Mesodermal cell (in vitro differentiated cells): ENCODE measurements around the gene PEX5L.
"Not testable (repeated sequence)": the region's sequence is repeated elsewhere in the genome, so short reads cannot be mapped to it uniquely, and the experiment has no call there.

Source experiments
- H3K27ac ChIP-seq: 2 replicates; pipeline ENCODE4 v1.7.0; 2013; ENCODE audit warnings: mild to moderate bottlenecking, low read depth, low read length, moderate library complexity; ENCODE audit not compliant: severe bottlenecking
- H3K36me3 ChIP-seq: 2 replicates; pipeline ENCODE4 v1.7.1; 2013; ENCODE audit warnings: mild to moderate bottlenecking, low read length, moderate library complexity; ENCODE audit not compliant: control insufficient read depth, insufficient read depth
- H3K4me1 ChIP-seq: one replicate; pipeline ENCODE4 v1.7.1; 2013; ENCODE audit warnings: mild to moderate bottlenecking, low read length; ENCODE audit not compliant: insufficient read depth, control insufficient read depth, poor library complexity, severe bottlenecking
- H3K4me3 ChIP-seq: 2 replicates; pipeline ENCODE4 v1.7.0; 2013; ENCODE audit warnings: low read length, control low read depth, mild to moderate bottlenecking; ENCODE audit not compliant: insufficient read depth, poor library complexity, severe bottlenecking; ENCODE audit errors: extremely low read depth
- H3K9me3 ChIP-seq: 2 replicates; pipeline ENCODE4 v1.7.1; 2013; ENCODE audit warnings: mild to moderate bottlenecking, low read length, moderate library complexity; ENCODE audit not compliant: control insufficient read depth
- WGBS, 2 experiments: methylation state at CpG; one replicate each; pipeline ENCODE4 v1.1.5; 2013; ENCODE audit warnings: missing lambda C conversion rate in 2 of 2; ENCODE audit not compliant: insufficient coverage in 2 of 2; 5-methylcytosine and 5-hydroxymethylcytosine counted together

PEX5L gene

GRCh38 chr3:179794355-179794754, 242.4 kb downstream of the PEX5L start:
- H3K4me3 ChIP-seq = no peak overlapping the region

GRCh38 chr3:179791793-179792192, 244.9 kb downstream of the PEX5L start:
- Histone ChIP-seq H3K27ac (no peak overlapping the region), H3K4me3 (no peak overlapping the region), H3K36me3 (no peaks in the 10 kb centered on the region), H3K9me3 (no peaks in the 10 kb centered on the region), H3K4me1 (no peaks in the 10 kb centered on the region)
- WGBS, 2 experiments = 89 to 91% methylated on average over 3 of the region's 3 CpGs

More at GRCh38 chr3:179794355-179794754, 242.4 kb downstream of the PEX5L start:
- Histone ChIP-seq H3K4me1 (no peaks in the 10 kb centered on the region), H3K36me3 (no peaks in the 10 kb centered on the region), H3K27ac (no peak overlapping the region), H3K9me3 (no peaks in the 10 kb centered on the region)
- 73 to 96% methylated on average over 4 of the region's 4 CpGs for WGBS, 2 experiments

DNA sequence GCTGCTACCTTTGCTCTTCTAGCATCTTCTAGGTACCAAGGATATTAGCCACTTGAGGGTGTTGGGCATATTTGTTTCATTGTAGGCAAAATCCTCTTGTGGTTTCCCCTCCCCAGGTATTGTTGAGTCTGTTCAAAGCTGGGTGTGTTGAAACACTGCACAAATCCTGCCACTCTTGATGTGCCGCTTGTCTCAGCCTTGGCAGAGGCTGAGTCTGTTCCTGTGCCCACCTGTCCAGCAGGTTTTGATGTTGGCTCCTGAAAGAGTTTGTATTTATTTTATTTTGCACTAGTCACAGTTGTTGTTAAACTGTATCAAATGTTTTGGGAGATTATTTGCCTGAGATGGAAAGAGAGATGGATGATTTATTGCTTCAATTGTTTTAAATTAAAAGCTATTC, 247.7 kb downstream of the PEX5L start:
- Histone ChIP-seq H3K4me1 (no peaks in the 10 kb centered on the region), H3K27ac (no peak overlapping the region), H3K36me3 (peaks cover 3% of the 10 kb centered on the region), H3K4me3 (no peak overlapping the region), H3K9me3 (no peaks in the 10 kb centered on the region)
- WGBS, 2 experiments = no CpG with 5 or more reads among the region's 1 CpG

- H3K4me1 ChIP-seq, H3K27ac ChIP-seq, H3K9me3 ChIP-seq, H3K4me3 ChIP-seq: not testable (repeated sequence)
- WGBS, 2 experiments = 70 to 73% methylated on average over 2 of the region's 5 CpGs
- peaks cover 21% of the 10 kb centered on the region for H3K36me3 ChIP-seq
Measured at GRCh38 chr3:179782841-179783240, 253.9 kb downstream of the PEX5L start.

DNA sequence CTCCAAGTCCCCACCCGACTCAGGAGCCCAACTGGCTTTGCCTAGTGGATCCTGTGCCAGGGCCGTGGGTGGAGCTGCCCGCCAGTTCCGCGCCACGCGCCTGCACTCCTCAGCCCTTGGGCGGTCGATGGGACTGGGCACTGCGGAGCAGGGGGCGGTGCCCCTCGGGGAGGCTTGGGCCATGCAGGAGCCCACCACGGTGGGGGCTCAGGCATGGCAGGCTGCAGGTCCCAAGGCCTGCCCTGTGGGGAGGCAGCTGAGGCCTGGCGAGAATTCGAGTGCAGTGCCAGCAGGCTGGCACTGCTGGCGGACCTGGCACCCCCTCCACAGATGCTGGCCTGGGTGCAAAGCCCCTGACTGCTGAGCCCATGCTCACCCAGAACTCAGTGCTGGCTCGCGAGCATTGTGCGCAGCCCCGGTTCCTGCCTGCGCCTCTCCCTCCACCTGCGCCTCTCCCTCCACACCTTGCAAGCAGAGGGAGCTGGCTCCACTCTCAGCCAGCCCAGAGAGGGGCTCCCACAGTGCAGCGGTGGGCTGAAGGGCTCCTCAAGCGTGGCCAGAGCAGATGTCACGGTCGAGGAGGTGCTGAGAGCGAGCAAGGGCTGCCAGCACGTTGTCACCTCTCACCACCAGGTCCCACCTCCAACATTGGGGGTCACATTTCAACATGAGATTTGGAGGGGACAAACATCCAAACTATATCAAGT, 261.2 kb downstream of the PEX5L start:
- Histone ChIP-seq H3K36me3 (peaks cover 34% of the 10 kb centered on the region), H3K9me3 (no peaks in the 10 kb centered on the region), H3K4me1 (no peaks in the 10 kb centered on the region), H3K4me3 (no peak overlapping the region), H3K27ac (no peak overlapping the region)
- WGBS, 2 experiments = 92 to 95% methylated on average over 16 to 23 of the region's 28 CpGs

GRCh38 chr3:179772297-179772696, 264.4 kb downstream of the PEX5L start:
- H3K4me3 ChIP-seq = no peak overlapping the region
- no peak overlapping the region for H3K27ac ChIP-seq
- H3K36me3 ChIP-seq = peaks cover 34% of the 10 kb centered on the region
- whole genome bisulfite sequencing, 2 experiments = 45 to 47% methylated on average over 4 to 5 of the region's 5 CpGs
- no peaks in the 10 kb centered on the region for H3K9me3 ChIP-seq
- H3K4me1 ChIP-seq = no peaks in the 10 kb centered on the region

- Histone ChIP-seq H3K4me3 (no peak overlapping the region), H3K36me3 (peaks cover 37% of the 10 kb centered on the region), H3K4me1 (no peaks in the 10 kb centered on the region), H3K27ac (no peak overlapping the region), H3K9me3 (no peaks in the 10 kb centered on the region)
- 100% methylated on average over 3 of the region's 4 CpGs; no CpG with 5 or more reads in 1 of the 2 experiments for WGBS, 2 experiments
Measured at GRCh38 chr3:179771797-179772196, 264.9 kb downstream of the PEX5L start.

DNA sequence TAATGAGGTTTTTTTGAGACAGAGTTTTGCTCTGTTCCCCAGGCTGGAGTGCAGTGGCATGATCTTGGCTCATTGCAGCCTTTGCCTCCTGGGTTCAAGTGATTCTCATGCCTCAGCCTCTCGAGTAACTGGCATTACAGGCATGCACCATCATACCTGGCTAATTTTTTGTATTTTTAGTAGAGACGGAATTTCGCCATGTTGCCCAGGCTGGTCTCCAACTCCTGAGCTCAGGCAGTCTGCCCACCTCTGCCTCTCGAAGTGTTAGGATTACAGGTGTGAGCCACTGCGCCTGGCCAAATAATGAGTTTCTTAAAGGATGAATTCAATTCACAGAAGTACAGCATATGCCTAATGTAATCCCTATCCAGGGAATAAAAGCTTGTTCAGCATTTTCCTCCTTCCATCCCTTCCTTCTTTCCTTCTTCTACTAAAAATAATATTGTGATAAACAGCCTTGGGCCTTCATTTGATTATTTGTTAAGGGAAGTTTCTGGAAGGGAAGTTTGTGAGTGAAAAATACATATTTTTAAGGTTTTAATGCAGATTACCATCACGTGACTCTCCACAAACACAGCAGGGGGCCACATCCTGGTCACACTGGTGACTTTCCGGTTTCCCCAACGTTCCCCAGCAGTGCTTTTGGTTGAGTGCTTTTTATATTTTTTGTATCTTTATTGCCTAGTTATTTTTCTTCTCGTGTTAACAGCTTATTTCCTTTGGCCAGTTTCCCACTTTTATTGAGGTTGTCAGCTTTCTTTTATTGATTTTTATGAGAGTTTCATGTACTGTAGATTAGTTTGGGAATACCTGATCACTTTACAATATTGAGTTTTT, 267.1 kb downstream of the PEX5L start:
- Histone ChIP-seq H3K4me1 (no peaks in the 10 kb centered on the region), H3K9me3 (no peaks in the 10 kb centered on the region), H3K36me3 (peaks cover 42% of the 10 kb centered on the region), H3K27ac (no peak overlapping the region), H3K4me3 (no peak overlapping the region)
- 89 to 92% methylated on average over 4 to 6 of the region's 9 CpGs for WGBS, 2 experiments

DNA sequence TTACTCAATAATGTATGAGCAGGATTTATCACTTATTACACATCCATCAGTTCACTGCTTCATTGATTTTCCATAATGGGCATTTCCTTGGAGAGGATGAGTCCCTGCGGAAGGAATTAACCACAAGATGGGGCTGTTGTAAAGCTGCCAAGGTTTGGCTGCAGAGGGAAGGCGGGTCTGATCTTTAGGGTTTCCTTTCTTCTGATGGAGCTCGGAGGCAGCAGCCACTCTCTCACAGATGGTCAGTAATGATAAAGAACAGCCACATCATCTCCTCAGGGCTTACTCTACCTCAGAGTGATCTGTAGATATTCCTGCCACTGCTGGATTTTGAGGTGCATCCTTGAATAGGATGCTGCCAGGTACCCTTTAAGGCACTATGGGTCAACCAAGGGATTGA, 268.7 kb downstream of the PEX5L start:
- Histone ChIP-seq H3K4me3 (no peak overlapping the region), H3K4me1 (no peaks in the 10 kb centered on the region), H3K9me3 (no peaks in the 10 kb centered on the region), H3K27ac (no peak overlapping the region), H3K36me3 (peaks cover 35% of the 10 kb centered on the region)
- 72% methylated on average over 2 of the region's 3 CpGs; no CpG with 5 or more reads in 1 of the 2 experiments for WGBS, 2 experiments

GRCh38 chr3:179766416-179767133, 270.2 kb downstream of the PEX5L start:
- WGBS, 2 experiments = 93 to 100% methylated on average over 1 to 4 of the region's 4 CpGs
- Histone ChIP-seq H3K4me1 (no peaks in the 10 kb centered on the region), H3K27ac (no peak overlapping the region), H3K9me3 (no peaks in the 10 kb centered on the region), H3K4me3 (no peak overlapping the region), H3K36me3 (peaks cover 36% of the 10 kb centered on the region)
